ENCODE results near the gene TMEM128. TPM values are rescaled to one million over a fixed set of nuclear protein-coding genes. Genes with fewer than 3 reads are reported as not detected.
A peak's percentile ranks its signal among the peaks of the same experiment; 100 is the strongest.

Gene TMEM128
- total and polyA plus RNA-seq, 2 of the 13 experiments (the other 11 are each of a cell fraction or from before 2014, with no cell fraction given) = 19.4 to 27.9 TPM

GRCh38 chr4:4289941-4290850 is 42.2 kb upstream of the TMEM128 start, which contains the start of the genes LYAR and ZBTB49 (continued):
- TF ChIP-seq KIAA2018 (CRISPR knock-in tag; IDR thresholded peaks at IDR 0.05; ENCODE audit: borderline replicate concordance) (no peak), BRD4 (CRISPR knock-in tag; IDR thresholded peaks at IDR 0.05) (peak; percentile 78; the same call in 1 of the 2 replicates), SMAD3 (CRISPR knock-in tag; IDR thresholded peaks at IDR 0.05) (0 out of 2 replicates have a peak, but pooled peaks have one; percentile 49), BRF2 (CRISPR knock-in tag; IDR thresholded peaks at IDR 0.05) (peak; percentile 85; the same call in 1 of the 2 replicates), SP2 (CRISPR knock-in tag; IDR thresholded peaks at IDR 0.05) (peak; percentile 77)

Data from HepG2 (cell line).